Measurements from ENCODE around the gene CEP131. TPM values are rescaled to one million over a fixed set of nuclear protein-coding genes. Genes with fewer than 3 reads are reported as not detected.

The CEP131 gene
- total and polyA plus RNA-seq, 2 donors (not counting 3 experiments of a cell fraction or from before 2014, with no cell fraction given), result 5.3 to 17.9 TPM

- CTCF ChIA-PET, result interaction anchor here (1.3 kb wide), 1 partner anchor 38 kb away, joined by 4 read pairs; no protein-coding TSS in a partner anchor
These were observed 41.6 kb downstream of the CEP131 start for GRCh38 chr17:81180836-81181810.

More at GRCh38 chr17:81180836-81181810, 41.6 kb downstream of the CEP131 start:
- Histone ChIP-seq H3K79me2 (ENCODE audit: control insufficient read depth, insufficient read depth, low read length) (no peaks in the 10 kb centered on the region), H3K9ac (replicated peaks; ENCODE audit: extremely low read depth, insufficient read depth, low read length) (no peak overlapping the region), H3K27me3 (ENCODE audit: control insufficient read depth in 2 of 2, insufficient read depth in 2 of 2, low read length in 2 of 2) (no peaks in the 10 kb centered on the region), H4K20me1 (replicated peaks; ENCODE audit: control insufficient read depth, extremely low read depth, insufficient read depth, low read length) (no peaks in the 10 kb centered on the region), H3K9me3 (replicated peaks; ENCODE audit: control insufficient read depth, insufficient read depth, low read length) (no peaks in the 10 kb centered on the region), H3K36me3 (ENCODE audit: control insufficient read depth in 2 of 2, extremely low read depth in 1 of 2, insufficient read depth in 2 of 2, low read length in 2 of 2) (no peaks in the 10 kb centered on the region), H3K4me1 (ENCODE audit: control insufficient read depth, extremely low read depth, insufficient read depth, low read length) (no peaks in the 10 kb centered on the region), H2AFZ (ENCODE audit: low read depth, low read length) (no peak overlapping the region), H3K9me1 (replicated peaks; ENCODE audit: control insufficient read depth, extremely low read depth, insufficient read depth, low read length) (no peaks in the 10 kb centered on the region), H3K27ac (ENCODE audit: insufficient read depth, low read depth, low read length) (no peak overlapping the region), H3K4me2 (ENCODE audit: insufficient read depth, low read length) (no peak overlapping the region), H3K4me3 (replicated peaks in 1 of 3; ENCODE audit: insufficient read depth in 1 of 3, low read depth in 1 of 3, low read length in 3 of 3) (no peak overlapping the region)
- TF ChIP-seq POLR2A (IDR thresholded peaks at IDR 0.05; ENCODE audit: low read depth, low read length) (no peak), MYC (IDR thresholded peaks at IDR 0.05; ENCODE audit: low read depth, low read length) (no peak), CTCF (IDR thresholded peaks at IDR 0.05; ENCODE audit: extremely low read depth in 1 of 2, insufficient read depth in 1 of 2, low read depth in 1 of 2, low read length in 2 of 2) (no peak), MAX (IDR thresholded peaks at IDR 0.05; ENCODE audit: insufficient read depth, insufficient read length) (no peak), EZH2 (IDR thresholded peaks at IDR 0.05; ENCODE audit: borderline replicate concordance, low read depth, low read length, severe bottlenecking) (no peak), JUN (IDR thresholded peaks at IDR 0.05; ENCODE audit: borderline replicate concordance, insufficient read depth, insufficient read length, low read depth) (no peak), FOS (IDR thresholded peaks at IDR 0.05; ENCODE audit: borderline replicate concordance, insufficient read depth, low read length) (no peak), POLR2AphosphoS5 (IDR thresholded peaks at IDR 0.05; ENCODE audit: insufficient read depth, low read depth, low read length) (no peak), GATA2 (IDR thresholded peaks at IDR 0.05; ENCODE audit: insufficient read depth, insufficient read length, low read depth, low read length) (no peak)
- no TSS peak for BruUV-seq (replicated peaks)
- no peak for DNase-seq (ENCODE audit: low read depth, low spot score)
- FAIRE-seq, result no peak
- dilution Hi-C loops (cut with MboI; ENCODE audit: extremely low pct_ligation_motif_present, low sequenced_read_pairs), result no loop called here
- intact Hi-C loops (cut with micrococcal nuclease), result no loop called here
- POLR2A ChIA-PET, result no interaction called here
